Stimulated activated CD4-positive, alpha-beta T cell treated with anti-CD3 and anti-CD28 coated beads, TNF-alpha, amount 100 ng/mL, for 48 hours (primary cell): ENCODE measurements around the gene NSG2.
A peak's percentile ranks its signal among the peaks of the same experiment; 100 is the strongest.
"Not testable (repeated sequence)": the region's sequence is repeated elsewhere in the genome, so short reads cannot be mapped to it uniquely, and the experiment has no call there.

ENCODE experiments used
- DNase-seq, 3 donors: peaks; one replicate each; pipeline ENCODE4 v3.0.0-alpha.2; 2020; ENCODE audit warnings: low read depth in 3 of 3

The NSG2 gene

GRCh38 chr5:174101195-174101730 is 55.8 kb downstream of the NSG2 start:
- DNase-seq: no peak

DNA sequence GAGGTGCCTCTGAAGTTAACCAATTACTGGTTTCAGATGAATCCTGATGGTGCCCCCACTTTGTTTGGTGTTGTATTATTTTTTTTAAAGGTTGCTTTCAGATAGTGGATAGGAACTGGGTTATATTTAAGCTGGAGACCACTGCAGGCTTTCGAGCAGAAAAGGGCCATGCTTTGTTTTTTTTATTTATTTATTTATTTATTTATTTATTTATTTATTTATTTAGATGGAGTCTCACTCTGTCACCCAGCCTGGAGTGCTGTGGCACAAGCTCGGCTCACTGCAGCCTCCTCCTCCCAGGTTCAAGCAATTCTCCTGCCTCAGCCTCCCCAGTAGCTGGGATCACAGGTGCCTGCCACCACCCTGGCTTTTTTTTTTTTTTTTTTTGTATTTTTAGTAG is 57.1 kb downstream of the NSG2 start:
- DNase-seq: not testable (repeated sequence)

DNA sequence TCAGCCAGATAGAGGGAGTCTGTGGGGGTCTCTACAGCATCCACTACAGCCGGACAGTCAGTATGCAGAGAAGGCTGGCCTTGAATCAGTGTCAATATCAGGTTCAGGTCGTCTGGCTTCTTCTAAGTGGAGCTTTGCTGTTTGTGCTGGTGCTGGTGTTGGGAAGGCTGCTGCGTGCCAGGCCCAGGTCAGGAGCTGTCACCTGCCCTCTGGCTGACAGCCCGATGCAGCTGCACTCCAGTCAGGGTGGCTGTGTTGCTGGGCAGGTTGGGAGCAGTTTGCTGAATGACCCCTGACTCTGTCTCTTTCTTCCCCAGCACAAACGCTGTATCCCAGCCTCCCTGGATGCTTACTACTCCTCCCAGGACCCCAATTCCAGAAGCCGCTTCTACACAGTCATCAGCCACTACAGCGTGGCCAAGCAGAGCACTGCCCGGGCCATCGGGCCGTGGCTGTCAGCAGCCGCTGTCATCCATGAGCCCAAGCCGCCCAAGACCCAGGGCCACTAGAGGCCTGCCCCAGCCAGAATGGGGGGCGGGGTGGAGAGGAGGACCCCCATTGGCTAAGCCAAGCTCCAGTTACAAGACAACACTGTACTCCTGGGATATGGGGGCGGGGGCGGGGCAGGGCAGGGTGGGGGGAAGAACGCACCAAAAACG is 61.6 kb downstream of the NSG2 start:
- DNase-seq: no peak

- DNase-seq: no peak
Observed at GRCh38 chr5:174108745-174109144, 63.2 kb downstream of the NSG2 start.

GRCh38 chr5:174109698-174110260 is 64.3 kb downstream of the NSG2 start:
- no peak for DNase-seq

GRCh38 chr5:174110310-174110709 is 64.8 kb downstream of the NSG2 start:
- no peak for DNase-seq

DNA sequence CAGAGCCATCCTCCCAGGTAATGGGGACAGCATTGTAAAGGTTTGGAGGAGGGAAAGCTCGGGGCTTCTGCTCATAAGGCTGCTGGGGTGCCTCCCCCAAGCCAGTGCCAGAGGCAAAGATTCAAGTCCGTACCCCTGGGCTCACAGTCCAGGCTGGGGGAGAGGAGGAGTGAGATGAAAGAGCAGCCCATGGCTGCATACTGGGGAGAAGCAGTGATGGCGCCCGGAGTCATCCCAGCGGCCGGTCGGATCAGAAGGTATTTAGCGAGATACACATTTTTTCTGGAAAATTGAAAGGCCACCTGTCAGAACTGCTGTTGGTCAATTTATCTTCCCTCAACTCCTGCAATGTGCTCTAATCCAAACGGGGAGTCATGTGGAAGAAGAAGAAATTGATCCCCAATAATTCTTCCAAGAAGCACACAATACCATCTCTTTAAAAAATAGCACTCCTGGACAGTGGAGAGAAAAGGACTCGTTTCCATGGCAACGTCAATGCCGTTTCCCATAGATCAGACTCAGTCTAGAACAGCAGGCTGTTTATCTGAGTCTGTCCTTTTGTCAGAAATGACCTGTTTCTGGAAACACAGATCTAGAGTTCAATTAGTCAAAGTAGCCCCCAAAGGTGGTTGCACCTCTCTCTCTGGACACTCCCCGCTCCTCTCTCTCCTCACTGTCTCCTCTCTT is 65.9 kb downstream of the NSG2 start:
- DNase-seq: no peak

DNA sequence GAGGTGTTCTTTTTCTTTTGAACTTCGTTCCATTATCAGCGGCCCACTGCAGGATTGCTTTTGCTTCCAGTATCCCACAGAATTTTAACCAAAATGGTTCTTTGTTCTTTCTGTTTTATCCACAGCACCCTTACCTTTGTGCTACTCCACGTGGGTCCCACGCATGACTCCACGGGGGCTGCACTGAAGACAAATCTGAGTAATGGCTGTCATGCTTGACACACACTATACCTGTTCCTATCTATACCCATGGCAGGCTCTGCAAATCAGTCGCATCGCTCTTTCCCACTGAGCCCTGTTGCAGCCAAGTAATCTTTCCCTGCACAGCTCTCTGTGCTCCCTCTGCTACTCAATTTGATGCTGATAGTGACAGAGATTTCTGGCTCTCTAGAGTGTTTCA is 69.7 kb downstream of the NSG2 start:
- no peak for DNase-seq

DNA sequence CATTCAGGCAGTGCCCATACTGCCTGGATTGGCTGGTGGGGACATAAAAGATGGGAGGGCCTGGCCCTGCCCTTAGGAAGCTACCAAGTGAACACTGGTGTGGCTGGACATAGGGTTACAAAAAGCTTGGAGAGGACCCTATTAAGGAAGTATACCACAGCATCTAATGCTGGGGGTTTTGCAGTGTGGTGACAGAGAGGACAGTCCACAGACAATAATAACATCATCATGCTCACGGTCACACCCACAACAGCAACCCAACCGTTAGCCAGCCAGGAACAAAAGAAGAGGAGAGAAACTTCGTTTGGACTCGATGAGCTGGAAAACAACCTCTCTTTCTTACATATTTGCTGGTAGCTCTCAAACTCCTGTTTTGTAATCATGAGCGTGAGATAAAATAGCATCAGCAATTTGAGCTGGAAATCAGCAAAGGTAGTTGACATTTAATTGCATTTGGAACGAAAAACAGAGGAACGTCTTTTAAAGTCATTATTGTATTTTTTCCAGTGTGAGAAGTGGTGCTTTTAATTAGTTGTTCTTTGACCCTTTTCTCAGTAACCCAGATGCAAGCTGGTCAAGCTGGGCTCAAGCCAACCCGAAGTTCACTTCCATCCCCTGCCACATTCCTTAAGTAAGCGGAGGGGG is 73.4 kb downstream of the NSG2 start:
- DNase-seq: no peak

DNA sequence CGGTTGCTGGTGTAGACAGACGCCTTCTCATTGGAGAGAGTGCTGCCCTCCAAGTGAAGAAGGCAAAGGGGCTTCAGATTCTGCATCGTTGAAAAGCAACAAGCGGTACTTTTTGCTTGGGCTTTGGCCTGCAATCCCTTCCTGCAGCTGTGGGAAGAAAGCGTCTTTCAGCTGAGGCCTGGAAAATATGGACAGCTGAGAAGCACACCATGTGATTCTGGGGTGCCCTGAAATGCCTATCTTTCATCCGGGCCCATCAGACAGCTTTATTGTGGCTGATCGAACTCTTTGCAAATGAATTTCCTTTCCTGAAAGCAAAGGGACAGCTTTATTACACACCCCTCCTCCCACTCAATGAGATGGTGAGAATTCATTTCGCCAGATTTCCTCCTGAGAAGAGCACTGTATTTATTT is 74.0 kb downstream of the NSG2 start:
- DNase-seq: no peak

DNA sequence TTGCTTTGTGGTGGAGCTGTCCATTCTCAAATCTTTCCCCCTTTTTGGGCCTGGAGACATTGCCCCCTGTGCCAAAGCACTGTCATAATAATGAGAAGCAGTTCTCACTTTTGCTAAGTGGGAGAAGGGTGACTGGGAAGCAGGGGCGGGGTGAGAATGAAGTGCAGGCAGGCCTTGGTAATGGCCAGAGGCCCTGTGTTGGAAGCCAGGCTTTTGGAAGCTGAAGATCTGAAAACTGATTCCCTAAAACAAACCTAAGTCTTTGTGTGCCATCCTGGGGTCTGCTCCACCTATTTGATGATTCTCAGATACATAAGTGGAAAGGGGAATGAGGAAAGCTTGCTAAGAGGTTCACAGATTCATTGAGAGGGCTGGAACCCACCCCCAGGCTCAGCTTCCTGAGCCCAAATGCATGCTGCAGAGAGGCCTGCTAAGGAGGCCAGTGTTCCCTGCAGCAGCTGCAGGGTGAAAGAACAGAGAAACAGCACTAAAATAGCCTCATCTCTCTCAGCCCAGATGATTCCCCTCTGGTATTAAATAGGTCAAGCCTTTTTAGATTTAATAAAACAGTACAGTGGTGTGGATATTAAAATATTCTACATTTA is 75.0 kb downstream of the NSG2 start:
- no peak for DNase-seq

DNA sequence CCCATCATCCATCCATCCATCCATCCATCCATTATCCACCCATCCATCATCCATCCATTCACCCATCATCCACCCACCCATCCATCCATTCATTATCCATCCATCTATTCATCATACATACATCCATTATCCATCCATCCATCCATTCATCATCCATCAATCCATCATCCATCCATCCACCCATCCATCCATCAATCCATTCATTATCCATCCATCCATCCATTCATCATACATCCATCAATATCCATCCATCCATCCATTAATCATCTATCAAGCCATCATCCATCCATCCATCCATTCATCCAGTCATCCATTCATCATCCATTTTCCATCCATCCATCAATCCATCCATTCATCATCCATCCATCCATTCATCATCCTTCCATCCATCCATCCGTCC is 89.0 kb downstream of the NSG2 start:
- no peak for DNase-seq

- no peak for DNase-seq
Observed at GRCh38 chr5:174139623-174140022, 94.1 kb downstream of the NSG2 start.

- no peak for DNase-seq
Observed at GRCh38 chr5:174140452-174141020, 95.0 kb downstream of the NSG2 start.

DNA sequence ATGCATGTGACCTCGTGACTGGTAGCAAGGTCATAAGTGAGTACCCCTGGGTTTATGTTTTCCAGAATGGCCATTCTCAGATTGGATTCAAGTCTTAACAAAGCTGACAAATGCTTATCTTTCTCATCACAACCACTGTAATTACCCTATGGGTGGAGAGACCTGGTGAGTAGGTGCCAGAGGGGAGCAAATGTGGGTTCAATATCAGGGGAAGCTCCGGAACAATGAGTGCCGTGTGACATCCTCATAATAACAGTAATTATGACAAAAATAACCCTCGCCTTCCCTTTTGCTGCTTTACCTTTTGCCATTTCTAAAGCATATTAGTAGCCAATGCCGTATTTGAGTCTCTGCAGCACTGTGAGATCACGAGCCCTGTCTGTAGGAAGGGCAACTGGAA is 95.9 kb downstream of the NSG2 start:
- no peak for DNase-seq

GRCh38 chr5:174145091-174145490 is 99.6 kb downstream of the NSG2 start:
- no peak for DNase-seq

GRCh38 chr5:174145821-174146220 is 100.3 kb downstream of the NSG2 start:
- peak in 2 of 3 donors; percentile 0 to 19 for DNase-seq

GRCh38 chr5:174146556-174146955 is 101.0 kb downstream of the NSG2 start:
- DNase-seq: no peak

DNA sequence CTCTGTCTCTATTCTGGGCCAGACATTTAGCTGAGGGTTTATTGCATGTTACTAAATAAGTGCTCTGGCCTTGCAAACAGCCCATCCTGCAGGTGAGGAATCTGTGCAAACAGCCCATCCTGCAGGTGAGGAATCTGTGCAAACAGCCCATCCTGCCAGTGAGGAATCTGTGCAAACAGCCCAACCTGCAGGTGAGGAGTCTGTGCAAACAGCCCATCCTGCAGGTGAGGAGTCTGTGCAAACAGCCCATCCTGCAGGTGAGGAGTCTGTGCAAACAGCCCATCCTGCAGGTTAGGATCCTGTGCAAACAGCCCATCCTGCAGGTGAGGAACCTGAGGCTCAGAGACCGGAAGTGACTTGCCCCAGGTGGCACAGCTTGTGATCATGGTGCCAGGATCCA is 101.5 kb downstream of the NSG2 start:
- DNase-seq: not testable (repeated sequence)

- no peak for DNase-seq
Observed at GRCh38 chr5:174147551-174147950, 102.0 kb downstream of the NSG2 start.

DNA sequence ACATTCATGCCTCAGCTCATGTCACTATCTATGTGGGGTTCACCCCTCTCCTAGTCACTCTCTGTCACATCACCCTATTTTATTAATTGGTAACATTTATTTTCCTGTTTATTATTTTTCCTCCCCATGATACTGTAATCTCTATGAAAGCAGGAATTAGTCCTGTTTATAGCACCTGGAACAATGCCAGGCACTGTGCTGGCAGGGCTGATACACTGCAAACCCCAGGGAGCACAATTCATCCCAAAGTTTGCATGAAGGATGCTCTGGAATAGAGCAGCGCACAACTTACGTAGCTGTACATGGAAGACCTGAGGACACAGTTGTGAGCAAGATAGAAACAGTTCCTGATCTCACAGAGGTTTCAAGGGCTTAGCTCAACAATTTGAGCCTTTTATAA is 103.2 kb downstream of the NSG2 start:
- DNase-seq: no peak

DNA sequence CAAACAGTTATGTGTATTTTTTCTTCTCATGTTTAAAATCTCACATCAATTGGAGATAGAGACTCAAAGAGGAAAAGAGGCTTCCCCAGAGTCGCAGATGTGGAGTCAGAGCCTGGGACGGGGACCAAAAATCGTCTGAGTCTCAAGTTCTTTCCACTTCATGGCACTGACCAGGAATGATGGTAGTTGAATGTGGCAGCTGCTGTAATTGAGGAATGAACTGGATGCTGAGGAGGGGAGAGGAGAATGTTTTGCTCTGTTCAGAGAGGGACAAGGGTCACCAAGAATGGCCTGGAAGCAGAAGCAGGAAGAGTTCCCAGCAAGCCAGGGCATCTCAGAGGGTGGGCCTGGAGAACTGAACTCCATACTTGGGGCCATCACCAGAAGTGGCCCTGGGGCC is 103.9 kb downstream of the NSG2 start:
- no peak for DNase-seq
